Type B pancreatic cell (in vitro differentiated cells): ENCODE results near the gene SWSAP1. TPM values are rescaled to one million over a fixed set of nuclear protein-coding genes. Genes with fewer than 3 reads are reported as not detected.

Experiments used
- DNase-seq: peaks from one replicate; pipeline ENCODE4 v3.0.0; 2021; ENCODE audit warnings: mixed read lengths; ENCODE audit not compliant: unreplicated experiment; ENCODE audit errors: extremely low spot score
- H3K27ac Mint-ChIP-seq: 2 replicates; pipeline ENCODE4 v1.8.0; 2021; ENCODE audit warnings: mild to moderate bottlenecking, mixed read lengths
- H3K27me3 Mint-ChIP-seq: 2 replicates; pipeline ENCODE4 v1.8.0; 2021; ENCODE audit warnings: mixed read lengths
- H3K36me3 Mint-ChIP-seq: 2 replicates; pipeline ENCODE4 v1.8.0; 2021; ENCODE audit warnings: mixed read lengths
- H3K4me1 Mint-ChIP-seq: one replicate; pipeline ENCODE4 v1.8.0; 2021; ENCODE audit warnings: mixed read lengths; ENCODE audit not compliant: unreplicated experiment
- H3K4me3 Mint-ChIP-seq: 2 replicates; pipeline ENCODE4 v1.8.0; 2021; ENCODE audit warnings: mild to moderate bottlenecking, mixed read lengths
- H3K9me3 Mint-ChIP-seq: 2 replicates; pipeline ENCODE4 v1.8.0; 2021; ENCODE audit warnings: mixed read lengths
- CTCF ChIP-seq: fragments of 200-600 bp; sonication (generic); conservative IDR thresholded peaks from 2 replicates; pipeline ENCODE4 v1.5.0; 2021; ENCODE audit warnings: antibody characterized with exemption, mild to moderate bottlenecking
- total RNA-seq: library from RNA; stranded (reverse); gene quantifications from 2 replicates; pipeline ENCODE4 v1.2.1, GENCODE V29; 2021; ENCODE audit warnings: low replicate concordance

The SWSAP1 gene
- total RNA-seq, 1 donor from 2014 or later = 2.7 TPM

GRCh38 chr19:11356676-11357550, 17.6 kb upstream of the SWSAP1 start:
- Mint-ChIP-seq H3K4me1 (peaks cover 13% of the 10 kb centered on the region), H3K27ac (no peak overlapping the region), H3K36me3 (no peaks in the 10 kb centered on the region), H3K4me3 (peak overlapping the region; percentile 88), H3K27me3 (peaks cover 38% of the 10 kb centered on the region), H3K9me3 (no peaks in the 10 kb centered on the region)
- no peak for DNase-seq
- no peak for TF ChIP-seq CTCF

GRCh38 chr19:11359421-11359820, 15.0 kb upstream of the SWSAP1 start:
- H3K4me3 Mint-ChIP-seq = peak overlapping the region; percentile 36
- no peak for DNase-seq
- H3K27me3 Mint-ChIP-seq = peaks cover 40% of the 10 kb centered on the region
- no peak for TF ChIP-seq CTCF
- H3K36me3 Mint-ChIP-seq = no peaks in the 10 kb centered on the region
- peaks cover 13% of the 10 kb centered on the region for H3K4me1 Mint-ChIP-seq
- no peaks in the 10 kb centered on the region for H3K9me3 Mint-ChIP-seq
- no peak overlapping the region for H3K27ac Mint-ChIP-seq

- peaks cover 34% of the 10 kb centered on the region for H3K27me3 Mint-ChIP-seq
- peak overlapping the region; percentile 69 for H3K27ac Mint-ChIP-seq
- H3K4me3 Mint-ChIP-seq = peak overlapping the region; percentile 78
- peaks cover 6% of the 10 kb centered on the region for H3K4me1 Mint-ChIP-seq
- peak; percentile 42 for TF ChIP-seq CTCF
- H3K9me3 Mint-ChIP-seq = no peaks in the 10 kb centered on the region
- H3K36me3 Mint-ChIP-seq = no peaks in the 10 kb centered on the region
- no peak for DNase-seq
Observed at GRCh38 chr19:11361037-11361770, 13.3 kb upstream of the SWSAP1 start.

- H3K4me3 Mint-ChIP-seq = peak overlapping the region; percentile 78
- H3K36me3 Mint-ChIP-seq = no peaks in the 10 kb centered on the region
Observed at GRCh38 chr19:11361771-11362731, 12.4 kb upstream of the SWSAP1 start.

More at GRCh38 chr19:11361771-11362731, 12.4 kb upstream of the SWSAP1 start:
- no peaks in the 10 kb centered on the region for H3K9me3 Mint-ChIP-seq
- peaks cover 31% of the 10 kb centered on the region for H3K27me3 Mint-ChIP-seq
- no peak for DNase-seq
- TF ChIP-seq CTCF = no peak
- H3K27ac Mint-ChIP-seq = peak overlapping the region; percentile 69
- H3K4me1 Mint-ChIP-seq = peaks cover 4% of the 10 kb centered on the region
